Activated CD4-positive, alpha-beta T cell treated with anti-CD3 and anti-CD28 coated beads for 48 hours (primary cell): ENCODE measurements around the gene TRIM22.
"Not testable (repeated sequence)": the region's sequence is repeated elsewhere in the genome, so short reads cannot be mapped to it uniquely, and the experiment has no call there.

Experiments
- DNase-seq: peaks from one replicate; pipeline ENCODE4 v3.0.0-alpha.2; 2020

TRIM22 gene

GRCh38 chr11:5689551-5689983 lies at the start of gene TRIM22:
Gene TRIM22, plus strand, starts transcription at chr11:5689790. Its CDS starts 6,443 bp downstream, at chr11:5696233.
- peak; percentile 64 for DNase-seq

GRCh38 chr11:5639953-5640352 lies 49.6 kb upstream of the TRIM22 start:
- DNase-seq = no peak

- DNase-seq = no peak
Observed at GRCh38 chr11:5643585-5643984, 46.0 kb upstream of the TRIM22 start.

GRCh38 chr11:5646139-5646538 lies 43.5 kb upstream of the TRIM22 start:
- no peak for DNase-seq

GRCh38 chr11:5655474-5655873 lies 34.1 kb upstream of the TRIM22 start:
- DNase-seq = no peak

GRCh38 chr11:5656956-5657355 lies 32.6 kb upstream of the TRIM22 start:
- not testable (repeated sequence) for DNase-seq

- no peak for DNase-seq
Observed at GRCh38 chr11:5658318-5658717, 31.3 kb upstream of the TRIM22 start.

- no peak for DNase-seq
Observed at GRCh38 chr11:5663511-5663910, 26.1 kb upstream of the TRIM22 start.

- no peak for DNase-seq
Observed at GRCh38 chr11:5665051-5665570, 24.5 kb upstream of the TRIM22 start.

- DNase-seq = no peak
Observed at GRCh38 chr11:5665746-5666401, 23.7 kb upstream of the TRIM22 start.

- no peak for DNase-seq
Observed at GRCh38 chr11:5666402-5666793, 23.2 kb upstream of the TRIM22 start.

- DNase-seq = no peak
Observed at GRCh38 chr11:5671831-5672230, 17.8 kb upstream of the TRIM22 start.

GRCh38 chr11:5674391-5674790 lies 15.2 kb upstream of the TRIM22 start:
- no peak for DNase-seq

GRCh38 chr11:5679811-5680210 lies 9.8 kb upstream of the TRIM22 start:
- no peak for DNase-seq

- DNase-seq = not testable (repeated sequence)
Observed at GRCh38 chr11:5682890-5683441, 6.6 kb upstream of the TRIM22 start.

GRCh38 chr11:5683620-5684019 lies 6.0 kb upstream of the TRIM22 start:
- peak; percentile 54 for DNase-seq

- DNase-seq = no peak
Observed at GRCh38 chr11:5684036-5684645, 5.4 kb upstream of the TRIM22 start.

- DNase-seq = peak; percentile 85
Observed at GRCh38 chr11:5684646-5685362, 4.8 kb upstream of the TRIM22 start, which contains the start of gene TRIM5. Gene TRIM5, minus strand, starts transcription at chr11:5685074. Its CDS starts 4,897 bp downstream, at chr11:5680177.

- DNase-seq = no peak
Observed at GRCh38 chr11:5686426-5686825, 3.2 kb upstream of the TRIM22 start.

GRCh38 chr11:5688482-5688881 lies 1.1 kb upstream of the TRIM22 start:
- DNase-seq = no peak

GRCh38 chr11:5690216-5690615 lies 626 bp downstream of the TRIM22 start:
- DNase-seq = no peak

GRCh38 chr11:5690736-5691135 lies 1.1 kb downstream of the TRIM22 start:
- no peak for DNase-seq

- not testable (repeated sequence) for DNase-seq
Observed at GRCh38 chr11:5691238-5691963, 1.8 kb downstream of the TRIM22 start.
